HT1080 (cell line): ENCODE measurements around the gene MBNL1. TPM values are rescaled to one million over a fixed set of nuclear protein-coding genes. Genes with fewer than 3 reads are reported as not detected.
A peak's percentile ranks its signal among the peaks of the same experiment; 100 is the strongest.
"Not testable (repeated sequence)": the region's sequence is repeated elsewhere in the genome, so short reads cannot be mapped to it uniquely, and the experiment has no call there.

Experiments used
- DNase-seq: peaks from one replicate; pipeline ENCODE4 v3.0.0-alpha.2; 2015; ENCODE audit warnings: low read depth
- total RNA-seq: library from RNA; depleted of rRNA; stranded (reverse); fragments of >200 nt; shearing (Covaris generic); gene quantifications from 2 replicates; pipeline ENCODE4 v1.2.3, GENCODE V29; 2014

Gene MBNL1
- total RNA-seq, 1 experiment from 2014 or later, result 295 TPM

- DNase-seq, result not testable (repeated sequence)
Measured at GRCh38 chr3:152397348-152397747, 128.6 kb downstream of the MBNL1 start.

GRCh38 chr3:152398495-152398894, 129.8 kb downstream of the MBNL1 start:
- no peak for DNase-seq

- peak; percentile 73 for DNase-seq
Measured at GRCh38 chr3:152399374-152399773, 130.6 kb downstream of the MBNL1 start.

GRCh38 chr3:152400887-152401286, 132.2 kb downstream of the MBNL1 start:
- peak; percentile 56 for DNase-seq

- peak; percentile 20 for DNase-seq
Measured at GRCh38 chr3:152402695-152403451, 134.1 kb downstream of the MBNL1 start.

GRCh38 chr3:152403632-152404066, 134.9 kb downstream of the MBNL1 start:
- DNase-seq, result no peak

- no peak for DNase-seq
Measured at GRCh38 chr3:152404976-152405375, 136.2 kb downstream of the MBNL1 start.

GRCh38 chr3:152405915-152406802, 137.4 kb downstream of the MBNL1 start:
- DNase-seq, result peak; percentile 65

GRCh38 chr3:152413240-152413639, 144.5 kb downstream of the MBNL1 start:
- no peak for DNase-seq

GRCh38 chr3:152416808-152417580, 148.3 kb downstream of the MBNL1 start:
- DNase-seq, result peak; percentile 52

- DNase-seq, result no peak
Measured at GRCh38 chr3:152419748-152420147, 151.0 kb downstream of the MBNL1 start.

- DNase-seq, result no peak
Measured at GRCh38 chr3:152421162-152421561, 152.4 kb downstream of the MBNL1 start.

GRCh38 chr3:152426393-152426792, 157.7 kb downstream of the MBNL1 start:
- no peak for DNase-seq

- no peak for DNase-seq
Measured at GRCh38 chr3:152428577-152428976, 159.8 kb downstream of the MBNL1 start.

- no peak for DNase-seq
Measured at GRCh38 chr3:152430223-152431002, 161.7 kb downstream of the MBNL1 start.

- no peak for DNase-seq
Measured at GRCh38 chr3:152434142-152434541, 165.4 kb downstream of the MBNL1 start.

GRCh38 chr3:152435210-152435609, 166.5 kb downstream of the MBNL1 start:
- DNase-seq, result not testable (repeated sequence)

- DNase-seq, result no peak
Measured at GRCh38 chr3:152436707-152437590, 168.2 kb downstream of the MBNL1 start.

GRCh38 chr3:152438181-152438580, 169.5 kb downstream of the MBNL1 start:
- no peak for DNase-seq

- DNase-seq, result no peak
Measured at GRCh38 chr3:152438706-152439105, 170.0 kb downstream of the MBNL1 start.
